GM20431 (cell line): Measurements from ENCODE around the gene WSCD2.

Experiments
- in situ Hi-C: fragments of 300-500 bp; cut with MseI, MboI; formaldehyde crosslinking; loops from one replicate; pipeline ENCODE4 v1.15.0; 2020; ENCODE audit warnings: low sequenced_read_pairs; ENCODE audit not compliant: unreplicated experiment

WSCD2 gene

GRCh38 chr12:108106599-108106998, 22.5 kb upstream of the WSCD2 start:
- in situ Hi-C loops = no loop called here

- in situ Hi-C loops = no loop called here
Observed at GRCh38 chr12:108107293-108107692, 21.8 kb upstream of the WSCD2 start.

- in situ Hi-C loops = no loop called here
Observed at GRCh38 chr12:108109504-108109903, 19.6 kb upstream of the WSCD2 start.

GRCh38 chr12:108109954-108110353, 19.1 kb upstream of the WSCD2 start:
- in situ Hi-C loops = no loop called here

GRCh38 chr12:108110844-108111243, 18.2 kb upstream of the WSCD2 start:
- in situ Hi-C loops = no loop called here

- in situ Hi-C loops = no loop called here
Observed at GRCh38 chr12:108112832-108113556, 16.1 kb upstream of the WSCD2 start.

GRCh38 chr12:108115123-108116121, 13.7 kb upstream of the WSCD2 start:
- in situ Hi-C loops = no loop called here

- in situ Hi-C loops = no loop called here
Observed at GRCh38 chr12:108116254-108116653, 12.8 kb upstream of the WSCD2 start.

GRCh38 chr12:108116699-108117098, 12.4 kb upstream of the WSCD2 start:
- in situ Hi-C loops = no loop called here

- in situ Hi-C loops = no loop called here
Observed at GRCh38 chr12:108117163-108117849, 11.8 kb upstream of the WSCD2 start.

- in situ Hi-C loops = no loop called here
Observed at GRCh38 chr12:108117902-108118301, 11.2 kb upstream of the WSCD2 start.

GRCh38 chr12:108119126-108119973, 9.7 kb upstream of the WSCD2 start:
- in situ Hi-C loops = no loop called here

GRCh38 chr12:108119974-108120862, 8.9 kb upstream of the WSCD2 start:
- in situ Hi-C loops = no loop called here

GRCh38 chr12:108120863-108121165, 8.3 kb upstream of the WSCD2 start:
- in situ Hi-C loops = no loop called here

- in situ Hi-C loops = no loop called here
Observed at GRCh38 chr12:108121320-108121719, 7.8 kb upstream of the WSCD2 start.

GRCh38 chr12:108121728-108122471, 7.2 kb upstream of the WSCD2 start:
- in situ Hi-C loops = no loop called here

GRCh38 chr12:108122644-108123043, 6.4 kb upstream of the WSCD2 start:
- in situ Hi-C loops = no loop called here

GRCh38 chr12:108123402-108123801, 5.7 kb upstream of the WSCD2 start:
- in situ Hi-C loops = no loop called here
